Skeletal muscle tissue (tissue), 4 donors: Measurements from ENCODE around the gene ARHGDIB. TPM values are rescaled to one million over a fixed set of nuclear protein-coding genes. Genes with fewer than 3 reads are reported as not detected.
A peak's percentile ranks its signal among the peaks of the same experiment; 100 is the strongest.

Experiments used
- H3K27ac ChIP-seq: one replicate; pipeline ENCODE4 v1.7.0; 2013; ENCODE audit warnings: mild to moderate bottlenecking, low read depth, low read length, inconsistent platforms
- H3K27me3 ChIP-seq, 3 donors: one replicate each; pipeline ENCODE4 v1.7.0; 2013; ENCODE audit warnings: low read length in 3 of 3; ENCODE audit not compliant: control insufficient read depth in 3 of 3, insufficient read depth in 3 of 3
- H3K36me3 ChIP-seq, 3 donors: one replicate each; pipeline ENCODE4 v1.7.0; 2013; ENCODE audit warnings: low read length in 3 of 3; ENCODE audit not compliant: control insufficient read depth in 3 of 3, insufficient read depth in 3 of 3
- H3K4me1 ChIP-seq, 3 donors: one replicate each; pipeline ENCODE4 v1.7.0; 2013; ENCODE audit warnings: low read length in 3 of 3, mild to moderate bottlenecking in 3 of 3; ENCODE audit not compliant: control insufficient read depth in 3 of 3, insufficient read depth in 3 of 3
- H3K4me3 ChIP-seq, 3 donors: one replicate each; pipeline ENCODE4 v1.7.0; 2013; ENCODE audit warnings: low read length in 3 of 3
- H3K9ac ChIP-seq, 3 donors: one replicate each; pipeline ENCODE4 v1.7.0; 2013; ENCODE audit warnings: low read length in 3 of 3, mild to moderate bottlenecking in 3 of 3, moderate library complexity in 2 of 3, low read depth in 1 of 3
- H3K9me3 ChIP-seq, 3 donors: one replicate each; pipeline ENCODE4 v1.7.0; 2013; ENCODE audit warnings: low read length in 3 of 3; ENCODE audit not compliant: control insufficient read depth in 3 of 3
- total RNA-seq: library from RNA; depleted of rRNA; stranded (reverse); fragments of >200 nt; gene quantifications from one replicate; pipeline ENCODE4 v1.2.3, GENCODE V29; 2014
- donor health status: Osteomylitis.

ARHGDIB gene
- total RNA-seq, 1 donor from 2014 or later, result 17.2 TPM

- no peak overlapping the region for H3K4me3 ChIP-seq
- no peaks in the 10 kb centered on the region for H3K9me3 ChIP-seq
- H3K36me3 ChIP-seq, result peaks cover 0 to 21% (median 2%) of the 10 kb centered on the region in 3 donors
- H3K9ac ChIP-seq, result no peak overlapping the region
- no peak overlapping the region for H3K27ac ChIP-seq
- peaks cover 13 to 30% (median 16%) of the 10 kb centered on the region in 3 donors for H3K4me1 ChIP-seq
- no peaks in the 10 kb centered on the region for H3K27me3 ChIP-seq
These were observed 11.0 kb downstream of the ARHGDIB start for GRCh38 chr12:14950421-14950820.

DNA sequence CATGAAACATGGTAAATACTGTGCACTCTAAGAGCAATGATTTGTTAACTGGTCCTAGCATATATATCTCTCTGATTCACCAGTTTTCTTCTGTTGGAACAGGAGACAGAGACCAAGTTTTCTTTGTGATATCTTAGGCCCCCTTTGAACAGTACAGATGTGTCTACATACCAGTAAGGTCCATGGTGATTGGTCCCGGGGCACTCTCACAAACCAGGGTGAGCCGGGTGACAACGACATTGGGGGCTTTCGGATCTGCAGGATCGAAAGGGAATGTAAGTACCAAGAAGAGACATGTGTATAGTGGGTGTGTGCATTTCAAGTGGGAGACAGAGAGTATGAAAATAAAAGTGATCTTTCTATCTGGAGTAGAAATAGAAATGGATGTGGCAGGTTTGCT, 11.8 kb downstream of the ARHGDIB start:
- Histone ChIP-seq H3K4me1 (peaks cover 13 to 30% (median 16%) of the 10 kb centered on the region in 3 donors), H3K9me3 (no peaks in the 10 kb centered on the region), H3K27me3 (no peaks in the 10 kb centered on the region), H3K36me3 (peaks cover 0 to 25% (median 4%) of the 10 kb centered on the region in 3 donors), H3K9ac (no peak overlapping the region), H3K27ac (peak overlapping the region; percentile 68), H3K4me3 (no peak overlapping the region)

GRCh38 chr12:14948672-14949071, 12.7 kb downstream of the ARHGDIB start:
- Histone ChIP-seq H3K27me3 (no peaks in the 10 kb centered on the region), H3K9me3 (no peaks in the 10 kb centered on the region), H3K27ac (peak overlapping the region; percentile 68), H3K9ac (peak overlapping the region in 1 of 3 donors; percentile 34), H3K4me1 (peaks cover 7 to 25% (median 16%) of the 10 kb centered on the region in 3 donors), H3K4me3 (no peak overlapping the region), H3K36me3 (peaks cover 0 to 28% (median 7%) of the 10 kb centered on the region in 3 donors)

DNA sequence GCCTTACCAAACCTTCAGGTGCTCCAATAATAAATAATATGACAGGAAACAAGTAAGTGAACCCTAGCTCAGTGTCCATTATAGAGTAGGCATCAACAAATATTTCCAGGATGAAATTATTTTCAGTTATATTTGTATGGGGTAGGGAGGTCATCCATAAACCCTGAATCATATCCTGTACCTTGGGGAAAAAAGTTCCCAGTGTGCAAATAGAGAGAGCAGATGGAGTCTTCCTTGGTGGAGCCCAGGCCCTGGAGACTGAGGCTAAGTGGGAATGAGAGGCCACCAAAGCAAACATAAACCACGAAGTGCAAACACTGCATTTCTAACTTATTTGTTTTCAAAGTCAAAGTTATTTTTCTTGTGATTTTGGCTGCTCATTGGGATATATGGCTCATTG, 14.5 kb downstream of the ARHGDIB start:
- Histone ChIP-seq H3K4me3 (no peak overlapping the region), H3K4me1 (peaks cover 7 to 16% (median 14%) of the 10 kb centered on the region in 3 donors), H3K27ac (no peak overlapping the region), H3K9me3 (peaks cover 0 to 2% (median 0%) of the 10 kb centered on the region in 3 donors), H3K27me3 (no peaks in the 10 kb centered on the region), H3K9ac (no peak overlapping the region), H3K36me3 (peaks cover 6 to 37% (median 12%) of the 10 kb centered on the region in 3 donors)

- Histone ChIP-seq H3K9ac (no peak overlapping the region), H3K27me3 (no peaks in the 10 kb centered on the region), H3K27ac (no peak overlapping the region), H3K4me1 (peaks cover 7 to 16% (median 12%) of the 10 kb centered on the region in 3 donors), H3K9me3 (peaks cover 0 to 2% (median 0%) of the 10 kb centered on the region in 3 donors), H3K36me3 (peaks cover 6 to 38% (median 12%) of the 10 kb centered on the region in 3 donors), H3K4me3 (no peak overlapping the region)
These were observed 15.2 kb downstream of the ARHGDIB start for GRCh38 chr12:14946162-14946561.

- Histone ChIP-seq H3K36me3 (peaks cover 6 to 29% (median 10%) of the 10 kb centered on the region in 3 donors), H3K4me3 (no peak overlapping the region), H3K27ac (no peak overlapping the region), H3K9ac (no peak overlapping the region), H3K27me3 (no peaks in the 10 kb centered on the region), H3K9me3 (peaks cover 0 to 2% (median 0%) of the 10 kb centered on the region in 3 donors), H3K4me1 (no peaks in the 10 kb centered on the region)
These were observed 19.0 kb downstream of the ARHGDIB start for GRCh38 chr12:14942196-14942931.

GRCh38 chr12:14941369-14941768, 20.0 kb downstream of the ARHGDIB start:
- H3K4me3 ChIP-seq, result no peak overlapping the region
- no peaks in the 10 kb centered on the region for H3K4me1 ChIP-seq
- H3K36me3 ChIP-seq, result peaks cover 6 to 23% (median 10%) of the 10 kb centered on the region in 3 donors
- H3K9me3 ChIP-seq, result peaks cover 0 to 2% (median 0%) of the 10 kb centered on the region in 3 donors
- H3K27me3 ChIP-seq, result no peaks in the 10 kb centered on the region
- no peak overlapping the region for H3K9ac ChIP-seq
- no peak overlapping the region for H3K27ac ChIP-seq

DNA sequence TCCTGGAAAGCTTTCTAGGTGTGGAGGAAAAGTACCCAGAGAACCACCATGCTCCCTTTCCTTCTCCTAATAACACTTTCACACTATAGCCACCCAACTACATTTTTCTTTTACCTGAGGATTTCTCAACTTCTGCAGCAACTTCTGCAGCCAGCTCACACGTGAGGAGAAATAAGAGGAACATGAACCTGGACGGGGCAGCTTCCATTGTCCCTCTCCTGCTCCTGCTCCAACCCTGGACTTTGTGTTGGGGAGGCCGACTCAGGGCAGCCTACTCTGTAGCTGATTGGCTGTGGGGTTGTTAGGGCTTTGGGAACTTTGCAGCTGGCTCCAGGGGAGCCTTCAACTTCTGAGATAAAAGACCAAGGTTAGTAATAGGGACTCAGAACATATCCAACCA, 23.1 kb downstream of the ARHGDIB start, which contains the start of gene ERP27:
TSS of gene ERP27 (minus strand) at position 237 of the 400 bp plus-strand sequence. CDS start at position 208, 29 bp downstream.
- Histone ChIP-seq H3K27me3 (no peaks in the 10 kb centered on the region), H3K9ac (no peak within 1 kb of the TSS), H3K4me1 (no peaks in the 10 kb centered on the region), H3K4me3 (no peak within 1 kb of the TSS), H3K9me3 (peaks cover 0 to 2% (median 0%) of the 10 kb centered on the region in 3 donors), H3K27ac (no peak within 1 kb of the TSS), H3K36me3 (peaks cover 5 to 8% (median 6%) of the 10 kb centered on the region in 3 donors)

DNA sequence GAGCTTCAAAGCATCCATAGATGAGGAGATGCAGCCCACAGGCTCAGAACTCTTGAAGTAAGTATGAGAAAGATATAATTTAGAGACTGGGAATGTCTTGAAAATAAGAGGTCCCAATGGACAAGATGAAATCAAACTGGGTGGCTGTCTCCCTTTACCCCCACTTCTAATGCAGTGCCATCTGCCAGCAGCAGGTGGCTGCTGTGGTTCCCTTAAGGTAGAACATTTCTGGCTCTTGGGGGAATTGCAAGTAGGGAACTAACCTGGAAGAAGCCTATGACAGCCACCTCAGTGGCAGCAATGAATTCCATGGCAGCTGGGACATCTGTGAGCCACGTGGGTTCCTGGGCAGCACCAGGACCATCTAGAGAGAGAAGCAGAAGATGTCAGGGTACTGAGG, 23.7 kb downstream of the ARHGDIB start:
- Histone ChIP-seq H3K4me3 (no peak overlapping the region), H3K9me3 (peaks cover 0 to 2% (median 0%) of the 10 kb centered on the region in 3 donors), H3K27ac (no peak overlapping the region), H3K9ac (no peak overlapping the region), H3K27me3 (no peaks in the 10 kb centered on the region), H3K4me1 (no peaks in the 10 kb centered on the region), H3K36me3 (peaks cover 5 to 8% (median 6%) of the 10 kb centered on the region in 3 donors)

GRCh38 chr12:14937014-14937413, 24.4 kb downstream of the ARHGDIB start:
- Histone ChIP-seq H3K36me3 (peaks cover 0 to 3% (median 0%) of the 10 kb centered on the region in 3 donors), H3K4me3 (no peak overlapping the region), H3K9me3 (no peaks in the 10 kb centered on the region), H3K27me3 (no peaks in the 10 kb centered on the region), H3K9ac (no peak overlapping the region), H3K4me1 (no peaks in the 10 kb centered on the region), H3K27ac (no peak overlapping the region)
